NK-92 (cell line): ENCODE measurements around the gene SELENOS.

Experiments used
- DNase-seq: peaks from one replicate; lab custom pipeline; 2025; ENCODE audit not compliant: unreplicated experiment; lab: John Stamatoyannopoulos, UW

Gene SELENOS

GRCh38 chr15:101277038-101277822, at the start of gene SELENOS:
Gene SELENOS, minus strand, starts transcription at chr15:101277485. Its CDS starts 68 bp downstream, at chr15:101277417.
- DNase-seq: no peak

- no peak for DNase-seq
Measured at GRCh38 chr15:101326462-101327146, 49.3 kb upstream of the SELENOS start.

DNA sequence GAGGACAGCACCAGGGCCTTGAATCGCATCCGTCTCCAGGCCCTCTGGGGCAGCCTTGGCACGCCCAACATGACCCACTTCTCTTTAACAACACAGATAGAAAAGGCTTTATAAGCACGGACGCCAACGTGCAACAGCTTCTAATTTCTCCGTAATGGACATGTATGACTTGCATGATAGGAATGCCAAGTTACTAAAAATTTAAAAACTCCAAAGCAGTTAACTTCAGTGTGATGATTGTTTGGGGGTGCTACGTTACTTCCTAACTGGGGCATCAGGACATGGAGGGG, 48.7 kb upstream of the SELENOS start:
- no peak for DNase-seq

- DNase-seq: no peak
Measured at GRCh38 chr15:101325263-101326025, 48.2 kb upstream of the SELENOS start.

DNA sequence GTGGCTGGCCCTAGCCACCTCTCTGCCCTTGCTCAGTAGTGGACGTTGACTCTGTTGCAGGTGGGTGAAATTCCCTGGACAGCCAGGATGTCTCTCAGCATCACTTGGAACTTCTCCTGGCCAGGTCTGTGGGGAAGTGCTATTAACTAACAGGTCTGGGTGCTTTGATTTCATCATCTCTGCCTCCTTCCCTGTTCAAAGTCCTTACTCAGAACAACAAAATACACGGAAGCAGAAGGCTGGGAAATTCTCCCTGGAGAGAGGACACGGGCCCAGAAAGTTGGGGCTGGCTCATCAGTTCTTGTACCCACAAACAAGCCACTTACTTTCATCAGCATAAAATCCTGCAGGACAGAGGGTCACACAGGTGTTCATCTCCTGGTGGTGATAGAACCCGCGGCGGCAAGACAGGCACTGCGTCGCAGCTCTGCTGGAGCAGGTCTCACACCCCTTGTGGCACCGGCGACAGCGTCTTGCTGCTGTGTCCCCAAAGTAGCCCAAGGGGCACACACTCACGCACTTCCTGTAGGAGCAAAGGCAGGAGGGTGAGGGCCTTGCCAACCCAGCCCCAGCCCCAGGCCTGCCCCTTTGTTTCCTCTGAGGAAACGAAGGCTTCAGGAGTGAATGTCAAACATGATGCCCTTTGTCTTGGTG, 47.4 kb upstream of the SELENOS start:
- DNase-seq: no peak

DNA sequence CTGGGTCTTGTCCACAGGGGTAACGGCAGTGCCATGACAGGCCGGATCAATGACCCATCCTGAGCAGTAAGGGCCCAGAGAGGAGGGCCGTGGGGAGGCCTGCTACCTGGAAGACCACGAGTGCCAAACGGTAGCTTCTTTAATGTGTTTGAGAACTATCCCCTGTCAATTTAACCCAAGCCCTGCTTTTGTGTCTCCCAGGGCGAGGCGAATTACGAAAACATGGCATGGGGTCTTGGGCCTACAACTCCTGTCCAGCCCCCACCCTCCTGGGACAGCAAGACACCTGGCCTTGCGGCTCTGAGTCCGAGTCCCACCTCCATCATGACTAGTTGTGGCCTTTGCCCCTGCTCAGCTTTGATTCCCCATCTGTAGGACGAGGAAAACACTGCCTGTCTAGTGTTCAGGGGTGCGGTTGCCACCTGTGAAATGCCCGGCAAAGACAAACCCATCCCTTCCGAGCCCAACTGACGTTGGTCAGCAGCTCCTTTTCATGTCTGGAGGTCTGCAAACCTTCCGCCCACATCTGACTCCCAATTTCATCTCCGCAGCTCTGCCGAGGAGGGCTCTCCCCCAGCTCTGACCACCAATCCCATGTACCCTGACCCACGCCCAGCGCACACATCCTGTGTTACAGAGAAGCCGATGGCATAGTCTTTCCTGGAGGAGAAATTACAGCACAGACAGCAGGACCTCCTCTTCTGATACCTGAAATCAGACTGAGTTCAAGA, 46.7 kb upstream of the SELENOS start:
- DNase-seq: no peak

DNA sequence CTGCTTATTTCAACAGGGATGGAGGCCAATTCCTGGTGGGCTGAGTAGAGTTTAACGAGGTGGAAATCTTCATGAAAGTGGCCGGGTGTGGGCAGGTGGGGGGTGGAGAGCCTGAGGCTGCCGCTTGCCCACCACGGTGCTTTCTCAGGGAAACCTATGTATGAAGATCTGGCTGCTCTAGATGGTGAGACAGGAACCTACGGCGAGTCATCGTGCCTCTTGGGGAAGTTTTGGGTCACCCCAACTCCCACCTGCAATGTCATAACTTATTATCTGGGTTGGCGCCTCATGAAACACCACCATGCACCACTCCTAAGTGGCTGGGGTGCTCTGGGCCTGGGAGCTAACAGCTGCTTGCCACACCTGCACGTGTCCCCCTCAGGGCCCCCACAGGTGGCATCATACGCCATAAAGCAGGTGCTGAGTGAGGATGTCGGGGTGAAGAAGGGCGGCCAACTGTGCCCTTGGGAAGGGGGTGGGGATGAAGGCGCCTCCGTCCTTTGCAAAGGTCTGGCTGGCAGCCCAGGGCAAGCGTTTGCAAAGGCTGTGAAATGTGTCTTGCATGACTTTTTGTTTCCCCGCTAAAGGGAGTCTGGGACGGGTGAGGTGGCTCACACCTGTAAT, 45.7 kb upstream of the SELENOS start:
- DNase-seq: no peak

GRCh38 chr15:101322016-101322695, 44.9 kb upstream of the SELENOS start:
- DNase-seq: no peak

DNA sequence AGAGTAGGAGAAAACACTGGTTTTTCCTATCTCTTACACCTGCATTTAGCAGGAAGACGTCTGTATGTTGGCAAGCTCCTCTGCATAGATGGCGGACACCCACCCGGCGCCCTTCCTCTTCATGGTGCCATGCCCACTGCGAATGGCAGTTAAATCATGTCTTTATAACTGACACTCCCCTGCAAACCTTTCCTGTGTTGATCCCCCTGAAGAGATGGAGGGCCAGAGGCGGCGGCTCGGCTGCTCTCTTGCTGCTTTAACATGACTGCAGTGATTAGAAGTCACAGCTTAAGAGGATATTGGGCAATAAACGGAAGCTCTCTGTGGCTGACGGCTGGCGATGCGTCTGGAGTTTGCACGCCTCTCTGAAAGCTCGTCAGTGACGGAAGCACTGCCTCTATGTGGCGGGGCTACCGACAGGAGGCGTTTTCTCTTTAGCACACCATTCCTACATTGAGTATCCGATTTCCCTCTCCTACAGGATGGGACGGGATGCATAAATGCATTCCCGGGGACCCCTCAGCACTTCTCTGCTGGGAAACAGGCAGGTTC, 43.3 kb upstream of the SELENOS start:
- DNase-seq: no peak

DNA sequence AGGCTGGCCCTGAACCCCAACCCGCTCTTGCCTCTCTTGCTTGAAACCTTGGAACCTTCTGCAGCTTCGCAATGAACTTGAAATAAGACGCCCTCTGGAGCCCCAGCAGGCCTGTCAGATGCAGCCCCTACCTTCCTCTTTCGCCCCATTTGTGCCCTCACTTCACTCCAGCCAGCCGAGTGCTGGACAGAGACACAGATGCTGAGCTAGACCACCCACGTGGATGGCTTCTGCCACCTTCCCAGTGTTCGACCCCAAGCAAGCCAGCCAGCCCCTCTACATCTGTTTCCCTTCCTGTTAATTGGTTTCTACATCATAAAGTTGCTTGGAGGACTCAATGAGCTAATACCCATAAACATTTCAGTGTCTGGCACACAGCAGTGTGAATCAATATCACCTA, 41.6 kb upstream of the SELENOS start:
- DNase-seq: no peak

DNA sequence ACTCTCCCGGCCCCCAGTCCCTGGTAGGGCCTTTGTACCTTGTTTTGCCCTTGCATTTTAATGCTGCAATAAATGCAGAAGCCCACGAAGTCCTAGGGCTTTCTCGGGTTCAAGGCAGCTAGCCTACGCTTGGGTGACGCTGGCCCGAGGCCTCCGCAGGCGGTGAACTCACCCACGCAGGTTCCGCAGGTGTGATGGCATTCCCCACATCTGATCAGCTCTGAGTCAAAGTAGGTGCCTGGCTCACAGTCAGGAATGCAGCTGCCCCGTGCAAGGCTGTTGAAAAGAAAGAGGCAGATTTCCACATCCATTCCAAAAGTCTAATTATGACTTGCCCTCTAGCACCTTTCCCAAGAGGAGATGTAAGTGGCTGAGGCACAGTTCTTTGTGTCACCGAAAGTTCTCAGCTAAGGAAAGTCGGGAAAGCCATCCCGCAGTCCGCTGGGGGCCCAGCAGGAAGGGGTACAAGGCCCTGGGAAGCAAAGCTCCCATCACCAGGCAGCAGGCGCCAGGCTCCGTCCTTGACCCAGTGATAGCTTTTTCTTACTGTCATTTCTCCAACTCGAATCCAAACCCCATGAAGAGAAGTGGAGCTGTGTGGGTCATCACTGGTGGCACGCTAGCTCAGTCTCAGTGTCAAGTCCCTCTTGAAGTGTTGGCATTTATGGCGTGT, 41.0 kb upstream of the SELENOS start:
- DNase-seq: no peak

GRCh38 chr15:101317336-101317872, 40.1 kb upstream of the SELENOS start:
- no peak for DNase-seq

- DNase-seq: no peak
Measured at GRCh38 chr15:101316529-101316928, 39.2 kb upstream of the SELENOS start.

GRCh38 chr15:101315736-101316135, 38.5 kb upstream of the SELENOS start:
- no peak for DNase-seq

- DNase-seq: no peak
Measured at GRCh38 chr15:101314336-101315125, 37.2 kb upstream of the SELENOS start.

GRCh38 chr15:101313041-101313761, 35.9 kb upstream of the SELENOS start:
- no peak for DNase-seq

DNA sequence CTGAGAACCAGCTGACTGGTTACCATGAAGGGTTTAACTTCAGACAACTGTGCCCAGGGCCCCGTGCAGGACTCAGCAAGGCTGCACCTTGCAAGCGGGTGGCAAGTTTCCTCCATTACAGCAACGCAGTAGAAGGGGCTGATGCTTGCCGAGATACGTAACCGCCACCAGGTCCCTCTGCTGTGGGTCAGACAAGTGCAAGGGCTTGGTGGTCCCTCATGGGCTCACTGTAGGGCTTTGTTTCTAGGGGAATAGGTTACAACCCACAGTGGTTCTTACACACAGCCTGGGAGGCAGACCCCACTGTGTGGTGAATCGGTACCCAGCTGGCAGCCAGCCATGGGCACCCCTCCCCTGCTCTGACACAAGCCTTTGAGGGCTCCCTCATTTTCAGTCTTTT, 33.2 kb upstream of the SELENOS start:
- no peak for DNase-seq
